DMS153 treated with DMSO at 0.1 percent for 48 hours (cell line): ENCODE measurements around the gene METAP1D.
"Not testable (repeated sequence)": the region's sequence is repeated elsewhere in the genome, so short reads cannot be mapped to it uniquely, and the experiment has no call there.

Source experiments
- DNase-seq: peaks from one replicate; lab custom pipeline; 2025; ENCODE audit not compliant: unreplicated experiment; lab: John Stamatoyannopoulos, UW

METAP1D gene

DNA sequence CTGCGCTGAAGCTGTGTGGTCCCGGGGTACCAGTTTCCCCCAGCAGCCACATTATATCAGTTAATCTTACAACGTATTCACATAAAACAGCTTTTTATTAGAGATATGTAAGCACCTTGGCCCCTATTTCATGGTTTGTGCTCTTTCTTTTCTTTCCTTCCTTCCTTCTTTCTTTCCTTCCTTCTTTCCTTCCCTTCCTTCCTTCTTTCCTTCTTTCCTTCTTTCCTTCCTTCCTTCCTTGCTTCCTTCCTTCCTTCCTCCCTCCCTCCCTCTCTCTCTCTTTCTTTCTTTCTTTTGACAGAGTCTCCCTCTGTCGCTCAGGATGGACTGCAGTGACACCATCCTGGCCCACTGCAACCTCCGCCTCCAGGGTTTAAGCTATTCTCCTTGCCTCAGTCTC, 3.7 kb upstream of the METAP1D start:
- no peak for DNase-seq

DNA sequence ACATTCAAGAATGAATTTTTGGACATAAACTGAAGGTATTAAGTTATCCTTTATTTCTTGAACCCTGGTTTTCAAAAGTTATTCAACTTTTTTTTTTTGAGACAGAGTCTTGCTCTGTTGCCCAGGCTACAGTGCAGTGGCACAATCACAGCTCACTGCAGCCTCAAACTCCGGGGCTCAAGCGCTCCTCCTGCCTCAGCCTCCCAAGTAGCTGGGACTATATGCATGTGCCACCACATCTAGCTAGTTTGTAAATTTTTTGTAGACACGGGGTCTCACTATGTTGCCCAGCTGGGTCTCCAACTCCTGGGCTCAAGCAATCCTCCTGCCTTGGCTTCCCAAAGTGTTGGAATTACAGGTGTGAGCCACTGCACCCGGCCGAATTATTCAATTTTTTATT, 2.7 kb upstream of the METAP1D start:
- not testable (repeated sequence) for DNase-seq

- DNase-seq: no peak
Observed at GRCh38 chr2:171999161-171999560, 592 bp upstream of the METAP1D start.

- DNase-seq: no peak
Observed at GRCh38 chr2:172000696-172001361, 1.1 kb downstream of the METAP1D start.

DNA sequence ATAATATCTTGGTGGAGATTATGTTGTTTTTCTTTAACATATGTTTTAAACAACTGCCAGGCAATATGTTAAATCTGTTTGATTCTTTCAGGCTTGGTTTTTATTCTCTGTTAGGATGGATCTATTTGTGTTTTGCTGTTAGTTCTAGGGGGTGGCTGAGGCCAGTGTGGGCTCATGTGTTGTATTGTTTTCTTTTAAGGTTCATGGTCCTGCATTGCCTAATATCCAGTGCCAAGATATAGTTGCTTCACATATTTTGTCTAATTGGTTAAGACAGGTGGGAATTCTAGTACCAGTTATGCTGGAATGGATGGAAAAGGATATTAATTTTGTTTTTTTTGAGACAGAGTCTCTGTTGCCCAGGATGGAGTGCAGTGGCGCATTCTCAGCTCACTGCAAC, 7.6 kb downstream of the METAP1D start:
- DNase-seq: no peak

- no peak for DNase-seq
Observed at GRCh38 chr2:172009823-172010222, 10.1 kb downstream of the METAP1D start.

GRCh38 chr2:172011812-172012575, 12.2 kb downstream of the METAP1D start:
- DNase-seq: no peak

DNA sequence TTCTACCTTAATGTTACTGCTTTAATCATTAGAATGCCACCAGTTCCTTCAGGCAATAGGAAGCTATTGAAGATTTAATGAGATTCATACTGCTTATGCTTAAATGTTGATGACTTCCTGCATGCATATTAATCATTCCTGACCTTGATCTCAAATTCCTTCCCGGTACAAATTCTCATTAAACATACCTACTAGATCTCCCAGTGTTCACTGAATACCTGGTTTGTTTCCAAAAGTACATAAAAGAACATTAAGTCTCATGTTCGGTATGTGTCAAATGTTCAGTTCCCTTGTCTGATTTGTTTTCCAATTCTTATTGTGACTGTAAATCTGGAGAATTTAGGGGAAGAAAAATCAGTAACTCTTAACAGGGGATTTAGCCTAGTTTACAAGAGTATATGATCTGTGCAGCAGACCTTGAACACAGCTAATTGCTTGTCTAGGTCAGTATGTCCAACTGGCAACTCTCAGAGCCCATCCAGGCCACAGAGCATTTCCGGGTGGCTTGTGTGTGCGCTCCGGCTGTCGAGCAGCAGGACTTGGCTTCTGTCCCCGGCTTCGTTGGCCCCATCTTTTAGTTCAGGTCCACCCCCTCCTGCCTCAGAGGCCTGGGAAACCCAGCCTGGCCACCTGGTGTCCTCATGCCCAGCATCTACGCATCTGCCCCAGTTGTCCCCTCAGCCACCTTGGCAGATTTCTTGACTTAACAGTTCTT, 13.1 kb downstream of the METAP1D start:
- DNase-seq: no peak

GRCh38 chr2:172013396-172013795, 13.6 kb downstream of the METAP1D start:
- no peak for DNase-seq

- no peak for DNase-seq
Observed at GRCh38 chr2:172021074-172021931, 21.6 kb downstream of the METAP1D start.

DNA sequence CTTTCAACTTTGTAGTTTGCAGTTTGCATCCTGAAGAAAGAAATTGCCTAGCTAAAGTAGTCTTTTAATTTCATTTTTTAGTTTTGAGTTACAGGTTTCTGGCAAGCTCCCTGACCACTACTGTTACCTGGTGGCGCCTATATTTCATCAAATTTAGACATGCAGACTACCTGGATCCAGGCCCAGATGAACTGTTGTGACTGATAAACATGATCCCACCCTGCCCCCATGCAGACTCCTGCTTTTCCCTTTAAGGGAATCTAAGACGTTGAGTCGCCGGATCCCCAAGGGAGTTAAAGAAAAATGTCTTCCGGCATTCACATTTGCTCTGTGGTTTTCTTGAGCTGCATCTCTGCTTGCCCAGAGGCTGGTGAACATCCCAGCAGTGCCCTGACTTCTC, 22.2 kb downstream of the METAP1D start:
- DNase-seq: no peak

GRCh38 chr2:172031536-172031935, 31.8 kb downstream of the METAP1D start:
- no peak for DNase-seq

- no peak for DNase-seq
Observed at GRCh38 chr2:172038121-172038520, 38.4 kb downstream of the METAP1D start.

DNA sequence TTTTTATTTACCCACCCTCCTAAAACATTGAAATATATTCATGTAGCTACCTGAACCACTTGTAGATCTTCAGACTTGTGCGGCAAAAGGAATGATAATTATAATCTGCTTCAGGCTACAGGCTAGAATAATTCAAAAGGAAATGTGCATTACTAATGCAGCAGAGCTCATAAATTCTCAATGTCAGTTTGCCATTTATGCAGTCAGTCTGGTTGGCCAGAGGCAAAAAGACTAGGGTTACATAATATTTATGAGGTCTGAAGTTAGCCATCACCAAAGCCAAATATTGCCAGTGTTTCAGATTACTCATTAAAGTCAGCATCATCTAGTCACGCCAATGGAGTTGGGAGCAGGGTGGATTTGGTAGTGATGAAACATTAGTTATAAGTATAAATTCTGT, 38.9 kb downstream of the METAP1D start:
- DNase-seq: no peak

- DNase-seq: no peak
Observed at GRCh38 chr2:172039011-172039704, 39.4 kb downstream of the METAP1D start.

DNA sequence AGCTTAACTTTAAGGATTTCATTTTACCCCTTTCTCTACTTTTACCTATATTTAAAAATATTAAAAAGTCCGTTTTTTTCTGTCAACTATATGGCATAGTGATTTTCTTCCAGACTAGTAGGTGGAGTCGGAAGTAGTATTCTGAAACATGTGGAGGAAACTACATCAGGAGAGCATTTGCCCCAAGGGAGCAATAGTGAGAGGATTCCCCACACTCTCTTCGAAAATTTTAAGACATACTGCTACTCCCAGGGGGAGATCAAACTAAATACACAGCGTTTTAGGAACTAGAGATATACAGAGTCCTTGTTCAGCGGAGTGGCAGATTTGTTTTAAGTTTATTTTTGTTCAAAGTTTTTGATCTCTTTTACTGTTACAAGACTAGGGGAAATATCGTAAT, 40.6 kb downstream of the METAP1D start:
- DNase-seq: no peak

GRCh38 chr2:172046080-172046678, 46.4 kb downstream of the METAP1D start:
- DNase-seq: no peak

DNA sequence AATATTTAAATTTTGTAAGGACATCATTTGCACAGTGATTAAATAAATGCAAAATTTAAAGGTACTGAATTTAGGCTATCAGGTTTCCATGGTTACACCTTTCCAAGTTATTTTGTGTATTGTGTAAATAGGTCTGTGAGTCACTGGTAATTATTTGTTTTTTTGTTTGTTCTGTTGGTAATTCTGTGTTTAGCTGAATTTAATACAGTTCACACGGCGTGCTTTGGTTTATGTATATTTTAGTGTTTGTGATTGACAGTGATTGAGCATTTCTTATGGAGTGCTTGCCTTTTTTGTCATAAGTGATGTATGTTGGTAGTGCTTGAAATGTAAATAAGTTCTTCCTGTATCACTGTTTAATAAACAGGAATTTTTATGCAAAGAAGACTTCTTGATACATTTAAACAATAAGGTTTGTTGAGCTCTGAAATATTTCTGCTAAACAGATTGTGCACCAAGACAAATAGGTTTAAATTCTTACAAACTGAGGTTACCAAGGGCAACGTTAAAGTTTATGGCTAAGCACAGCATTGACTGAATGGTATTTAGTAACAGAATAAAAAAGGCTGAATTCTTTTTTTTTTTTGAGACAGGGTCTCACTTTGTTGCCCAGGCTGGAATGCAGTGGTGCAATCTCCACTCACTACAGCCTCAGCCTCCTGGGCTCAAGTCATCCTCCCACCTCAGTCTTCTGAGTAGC, 47.3 kb downstream of the METAP1D start:
- DNase-seq: no peak
